IMR-90 (cell line): Measurements from ENCODE around the gene RNU2-1.

Source experiments
- FOS ChIP-seq: fragments of 150-350 bp; IDR thresholded peaks from 2 replicates; pipeline ENCODE4 v1.6.1; 2016; ENCODE audit warnings: low read depth, low read length
- POLR2A ChIP-seq: IDR thresholded peaks from 2 replicates; pipeline ENCODE4 v1.6.1; 2012; ENCODE audit warnings: mild to moderate bottlenecking, low read depth, low read length
- RFX5 ChIP-seq: IDR thresholded peaks from 2 replicates; pipeline ENCODE4 v1.8.0; 2012; ENCODE audit warnings: low read depth, mild to moderate bottlenecking, low read length, moderate library complexity

- TF ChIP-seq POLR2A (no peak), RFX5 (no peak), FOS (no peak)
These were observed 20.2 kb downstream of the RNU2-1 start for GRCh38 chr17:43213545-43213944.
